Stimulated activated naive CD8-positive, alpha-beta T cell treated with anti-CD3 and anti-CD28 coated beads, Interleukin-15, Interleukin-2, amounts not matched to agents 100 U/mL and 50 U/mL, for 24 hours (primary cell): ENCODE results near the gene MRPL20.
"Not testable (repeated sequence)": the region's sequence is repeated elsewhere in the genome, so short reads cannot be mapped to it uniquely, and the experiment has no call there.

ENCODE experiments used
- ATAC-seq: fragments of 150-1000 bp; cut with Tn5 transposase; one replicate; pipeline ENCODE4 v1.10.0; 2021
- DNase-seq: peaks from one replicate; pipeline ENCODE4 v3.0.0; 2021

MRPL20 gene

GRCh38 chr1:1437033-1437903, 30.2 kb upstream of the MRPL20 start:
- ATAC-seq (no peak), DNase-seq (no peak)

DNA sequence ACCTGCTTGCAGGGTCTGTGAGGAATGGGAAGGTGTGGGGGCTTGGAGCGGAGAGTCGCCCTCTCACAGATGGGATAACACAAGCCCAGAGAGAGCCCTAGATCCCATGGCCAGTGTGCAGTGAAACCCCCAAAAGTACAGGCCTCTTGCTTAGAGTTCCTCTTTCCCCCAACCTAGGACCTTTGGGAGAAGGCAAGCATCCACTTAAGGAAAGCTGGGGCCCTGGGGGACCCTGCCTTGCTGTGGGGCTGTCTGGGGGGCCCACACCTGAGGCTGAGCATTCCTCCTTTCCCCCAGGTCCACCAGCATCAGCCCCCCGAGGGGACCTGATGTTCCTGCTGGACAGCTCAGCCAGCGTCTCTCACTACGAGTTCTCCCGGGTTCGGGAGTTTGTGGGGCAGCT, 29.5 kb upstream of the MRPL20 start:
- ATAC-seq: no peak
- no peak for DNase-seq

DNA sequence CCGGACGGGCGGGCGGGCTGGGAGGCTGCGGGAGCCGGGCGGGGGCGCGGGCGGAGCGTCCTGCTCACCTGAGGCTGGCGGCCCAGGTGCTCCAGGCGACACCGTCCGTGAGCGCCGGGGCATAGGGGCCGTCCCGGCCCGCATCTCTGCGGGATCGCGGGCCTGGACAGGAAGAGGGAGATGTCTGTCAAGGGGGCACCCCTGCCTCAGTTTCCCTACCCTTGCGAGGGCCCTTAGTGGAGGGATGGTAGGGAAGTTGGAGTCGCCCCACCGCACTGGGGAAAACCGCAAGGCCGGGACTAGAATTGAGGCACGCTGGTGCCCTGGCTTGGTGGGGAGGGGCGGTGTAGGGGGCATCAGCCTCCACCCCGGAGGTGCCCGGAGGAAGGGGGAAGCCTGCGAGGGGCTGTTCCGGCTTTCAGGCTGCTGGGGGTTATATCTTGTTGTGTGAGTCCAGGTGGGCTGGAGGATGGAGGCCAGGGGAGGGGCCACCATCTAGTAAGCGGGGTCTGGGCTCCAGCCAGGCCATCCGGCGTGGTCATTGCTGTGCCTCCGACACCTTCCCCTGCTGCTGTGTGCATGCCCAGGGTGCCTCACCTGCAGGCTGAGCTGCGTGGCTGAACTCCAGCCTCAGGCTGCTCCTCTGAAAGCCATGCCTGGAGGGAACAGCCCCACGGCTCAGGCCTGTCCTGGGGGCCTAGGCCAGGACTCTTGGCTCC, 29.0 kb upstream of the MRPL20 start:
- ATAC-seq: no peak
- no peak for DNase-seq

- peak; percentile 83 for DNase-seq
- ATAC-seq: peak; percentile 47
These were observed 28.2 kb upstream of the MRPL20 start, which contains the start of gene VWA1 for GRCh38 chr1:1435106-1435903. VWA1 (plus strand) TSS chr1:1435690; CDS start chr1:1435749, 59 bp downstream.

DNA sequence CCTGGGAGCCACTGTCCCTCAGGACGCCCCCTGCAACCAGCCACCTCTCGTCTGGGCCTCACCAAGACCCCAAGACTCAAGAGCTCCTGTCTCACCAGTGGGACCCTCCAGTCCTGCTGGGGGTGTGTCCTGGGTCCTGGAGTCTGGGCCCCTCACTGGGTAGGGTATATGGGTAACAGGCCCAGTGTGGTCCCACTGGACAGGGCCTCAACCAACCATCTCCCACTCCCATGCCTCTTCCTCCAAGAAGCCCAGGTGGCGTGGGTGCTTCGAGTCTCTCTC, 27.7 kb upstream of the MRPL20 start:
- DNase-seq (no peak), ATAC-seq (no peak)

- ATAC-seq (peak; percentile 10), DNase-seq (peak; percentile 48)
These were observed 27.2 kb upstream of the MRPL20 start for GRCh38 chr1:1434131-1434823.

- peak; percentile 80 for DNase-seq
- peak; percentile 87 for ATAC-seq
These were observed 26.7 kb upstream of the MRPL20 start for GRCh38 chr1:1433804-1434130.

- peak; percentile 32 for DNase-seq
- ATAC-seq: no peak
These were observed 26.1 kb upstream of the MRPL20 start for GRCh38 chr1:1432951-1433803.

DNA sequence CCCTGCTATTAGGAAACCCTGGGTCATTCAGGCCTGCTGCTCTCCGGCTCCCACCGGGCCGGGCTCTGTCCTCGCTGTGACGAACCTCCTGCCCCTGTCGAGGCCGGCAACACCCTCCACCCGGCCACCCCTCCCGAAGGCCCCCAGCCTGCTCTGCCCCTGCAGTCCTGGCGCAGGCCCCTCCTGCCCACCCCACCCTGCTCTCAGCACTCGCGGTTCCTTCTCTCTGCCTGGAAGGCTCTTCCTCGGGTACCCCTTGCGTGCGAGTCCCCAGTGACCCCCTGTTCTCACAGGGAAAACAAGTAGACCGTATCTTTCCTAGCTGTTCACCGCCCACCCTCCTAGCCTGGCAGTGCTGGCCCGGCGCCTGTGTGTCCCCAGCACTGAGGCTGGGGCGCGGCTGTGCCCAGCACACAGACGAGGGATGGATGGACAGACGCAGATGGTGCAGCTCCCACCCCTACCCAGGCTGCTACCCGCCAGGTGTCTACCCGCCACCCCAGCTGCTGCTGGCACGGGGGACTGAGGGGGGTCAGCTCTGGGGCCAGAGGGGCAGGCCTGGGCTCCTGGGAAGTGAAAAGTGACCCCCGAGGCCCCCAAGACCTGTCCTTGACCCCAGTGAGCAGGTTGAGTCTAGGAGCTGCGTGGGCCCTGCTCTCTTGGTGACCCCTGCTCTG, 25.3 kb upstream of the MRPL20 start:
- DNase-seq (no peak), ATAC-seq (no peak)

DNA sequence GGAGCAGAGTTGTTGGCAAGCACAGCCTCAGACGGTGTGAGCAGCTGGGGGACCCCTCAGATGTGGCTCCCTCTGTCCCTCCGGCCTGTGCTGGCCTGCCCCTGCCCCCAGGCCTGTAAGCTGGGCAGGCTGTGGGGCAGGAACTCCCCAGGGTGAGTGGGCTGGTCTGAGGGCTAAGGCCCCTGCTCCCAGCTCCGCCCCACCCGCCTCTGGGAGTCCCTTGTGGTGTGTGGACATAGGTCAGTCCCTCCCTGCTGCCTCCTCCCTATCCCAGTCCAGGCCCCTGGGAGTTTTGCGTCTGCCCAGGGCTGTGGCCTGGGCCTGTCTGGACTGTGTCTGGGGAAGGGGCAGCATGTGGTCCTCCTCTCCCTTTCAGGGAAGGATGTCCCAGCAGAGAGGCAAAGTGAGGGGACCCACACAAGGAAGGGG, 24.8 kb upstream of the MRPL20 start:
- ATAC-seq (no peak), DNase-seq (no peak)

GRCh38 chr1:1430992-1431844, 24.1 kb upstream of the MRPL20 start:
- DNase-seq (no peak), ATAC-seq (no peak)

- no peak for DNase-seq
These were observed 23.3 kb upstream of the MRPL20 start for GRCh38 chr1:1430114-1430982.

DNA sequence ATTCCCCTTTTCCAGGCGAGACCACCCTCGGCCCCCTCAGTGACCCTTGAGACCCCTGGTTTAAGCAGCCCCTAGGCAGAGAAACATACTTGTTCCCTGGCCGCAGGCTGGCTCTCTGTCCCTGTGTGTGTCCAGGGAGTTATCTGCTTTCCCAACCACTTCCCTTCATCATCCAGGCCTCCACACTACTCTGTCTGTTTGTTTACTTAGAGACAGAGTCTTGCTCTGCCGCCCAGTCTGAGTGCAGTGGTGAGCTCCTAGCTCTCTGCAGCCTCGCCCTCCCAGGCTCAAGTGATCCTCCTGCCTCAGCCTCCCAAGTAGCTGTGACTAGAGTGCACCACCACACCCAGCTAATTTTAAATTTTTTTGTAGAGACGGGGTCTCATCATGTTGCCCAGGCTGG, 22.6 kb upstream of the MRPL20 start:
- no peak for ATAC-seq
- no peak for DNase-seq

More at GRCh38 chr1:1430114-1430982, 23.3 kb upstream of the MRPL20 start:
- ATAC-seq: no peak

- not testable (repeated sequence) for ATAC-seq, DNase-seq
These were observed 21.9 kb upstream of the MRPL20 start for GRCh38 chr1:1428967-1429366.

DNA sequence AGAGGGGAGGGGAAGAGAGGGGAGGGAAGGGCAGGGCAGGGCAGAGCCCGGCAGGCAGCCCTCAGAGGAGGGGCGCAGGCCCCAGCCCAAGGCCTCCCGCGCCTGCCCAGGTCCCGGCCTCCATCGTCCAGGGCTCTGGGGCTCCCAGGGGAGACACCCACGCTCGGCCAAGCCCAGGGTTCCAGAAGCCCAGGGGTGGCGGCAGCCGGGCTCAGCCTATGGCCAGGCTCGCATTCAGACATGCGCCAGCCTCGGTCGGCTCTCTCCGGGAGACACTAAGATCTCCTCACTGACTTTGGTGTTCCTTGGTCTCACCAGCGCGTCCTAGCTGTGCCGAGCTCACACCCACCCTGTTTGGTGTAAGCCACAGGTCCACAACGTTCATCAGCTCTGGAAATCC, 21.1 kb upstream of the MRPL20 start:
- ATAC-seq: no peak
- DNase-seq: no peak

- ATAC-seq: no peak
- DNase-seq: no peak
These were observed 20.7 kb upstream of the MRPL20 start for GRCh38 chr1:1427820-1428148.

GRCh38 chr1:1427106-1427819, 20.2 kb upstream of the MRPL20 start:
- DNase-seq: no peak
- no peak for ATAC-seq

DNA sequence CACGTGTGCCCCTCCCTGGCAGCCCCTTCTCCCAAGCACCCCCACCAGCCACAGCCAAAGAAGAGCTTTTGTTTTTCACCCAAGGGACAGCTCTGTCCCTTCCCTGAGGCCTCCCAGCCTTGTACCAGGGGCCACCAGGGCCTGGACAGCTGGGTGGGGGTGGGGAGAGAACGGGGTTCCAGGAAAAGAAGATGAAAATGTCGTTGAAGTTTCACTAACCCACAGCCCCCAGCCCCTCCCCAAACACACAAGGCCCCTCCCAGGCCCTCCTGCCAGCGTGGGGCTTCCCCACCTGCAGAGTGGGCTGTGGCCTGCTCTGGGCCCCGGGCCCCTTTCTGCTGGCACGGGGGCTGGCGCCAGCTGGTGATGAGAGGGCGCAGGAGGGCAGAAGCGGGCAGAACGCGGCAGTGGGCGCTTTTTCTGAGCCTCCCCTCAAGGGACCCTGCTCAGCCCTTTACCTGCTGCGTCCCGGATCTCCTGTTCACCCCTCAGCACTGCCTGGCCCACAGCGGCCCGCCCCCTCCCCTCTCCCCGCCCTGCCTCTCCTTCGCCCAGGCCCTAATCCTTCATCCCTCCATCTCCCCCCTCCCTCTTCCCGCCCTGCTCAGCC, 19.5 kb upstream of the MRPL20 start:
- DNase-seq: no peak
- ATAC-seq: no peak
